A673 (cell line): ENCODE data around the gene CBX4. TPM values are rescaled to one million over a fixed set of nuclear protein-coding genes. Genes with fewer than 3 reads are reported as not detected.

ENCODE experiments used
- BruUV-seq: library from RNA; stranded (reverse); fragments of 400-500 nt; replicated peaks from 2 replicates; lab custom pipeline; 2021; lab: Mats Ljungman, UMichigan
- CTCF ChIA-PET: fragments of 300-600 bp; sonication (Branson Sonifier 250); formaldehyde crosslinking; loops from one replicate; lab custom pipeline; 2022; ENCODE audit warnings: antibody characterized with exemption; lab: Charles Lee
- POLR2A ChIA-PET: fragments of 300-600 bp; sonication (Branson Sonifier 250); formaldehyde crosslinking; loops from one replicate; lab custom pipeline; 2022; ENCODE audit warnings: antibody characterized with exemption; ENCODE audit not compliant: low non-redundant PET; lab: Charles Lee
- DNase-seq: peaks from one replicate; pipeline ENCODE4 v3.0.0-alpha.2; 2015; ENCODE audit warnings: low spot score
- H3K27ac ChIP-seq: fragments of 200-600 bp; sonication (generic); 2 replicates; pipeline ENCODE4 v1.5.1; 2016; ENCODE audit warnings: mixed run types, low read depth, mild to moderate bottlenecking, mixed read lengths, antibody characterized with exemption, low read length; ENCODE audit not compliant: poor library complexity, severe bottlenecking
- H3K27me3 ChIP-seq: fragments of 200-600 bp; sonication (generic); replicated peaks from 2 replicates; pipeline ENCODE4 v1.6.1; 2017; ENCODE audit warnings: mixed run types, low read depth, mild to moderate bottlenecking, mixed read lengths, antibody characterized with exemption, low read length; ENCODE audit not compliant: insufficient read depth, poor library complexity
- H3K36me3 ChIP-seq: fragments of 200-600 bp; sonication (generic); 2 replicates; pipeline ENCODE4 v1.6.1; 2016; ENCODE audit warnings: mixed run types, mild to moderate bottlenecking, mixed read lengths, antibody characterized with exemption, low read length; ENCODE audit not compliant: insufficient read depth, poor library complexity, severe bottlenecking
- H3K4me1 ChIP-seq: fragments of 200-600 bp; sonication (generic); 2 replicates; pipeline ENCODE4 v1.6.1; 2017; ENCODE audit warnings: mixed run types, mild to moderate bottlenecking, mixed read lengths, antibody characterized with exemption, low read length; ENCODE audit not compliant: insufficient read depth, poor library complexity, severe bottlenecking
- H3K4me3 ChIP-seq: fragments of 200-600 bp; sonication (generic); 2 replicates; pipeline ENCODE4 v1.5.1; 2016; ENCODE audit warnings: low read depth, mixed run types, mild to moderate bottlenecking, mixed read lengths, low read length; ENCODE audit not compliant: poor library complexity, severe bottlenecking
- H3K9me3 ChIP-seq: fragments of 200-600 bp; sonication (generic); 2 replicates; pipeline ENCODE4 v1.6.1; 2016; ENCODE audit warnings: mixed run types, low read depth, mild to moderate bottlenecking, mixed read lengths, antibody characterized with exemption, low read length; ENCODE audit not compliant: poor library complexity, severe bottlenecking
- EZH2 ChIP-seq: fragments of 200-600 bp; sonication (generic); IDR thresholded peaks from 2 replicates; pipeline ENCODE4 v1.6.1; 2017; ENCODE audit warnings: borderline replicate concordance, low read depth, mild to moderate bottlenecking, mixed read lengths, antibody characterized with exemption, low read length; ENCODE audit not compliant: poor library complexity, severe bottlenecking
- intact Hi-C: fragments of 100-400 bp; cut with micrococcal nuclease; formaldehyde crosslinking; loops from one replicate; pipeline ENCODE4 v1.10.0; 2022; ENCODE audit not compliant: unreplicated experiment
- total RNA-seq: library from RNA; stranded (reverse); gene quantifications from 2 replicates; pipeline ENCODE4 v1.2.3, GENCODE V29; 2021
- TF ChIP-seq, protein P1 (sequence below): fragments of 300-800, 200-600 bp; sonication (generic); conservative IDR thresholded peaks from 2 replicates; pipeline ENCODE4 v1.5.1; 2017; ENCODE audit warnings: low read depth, mild to moderate bottlenecking, antibody characterized with exemption, low read length, moderate library complexity, mixed read lengths

The CBX4 gene
- total RNA-seq, 1 experiment from 2014 or later: 42.6 TPM

DNA sequence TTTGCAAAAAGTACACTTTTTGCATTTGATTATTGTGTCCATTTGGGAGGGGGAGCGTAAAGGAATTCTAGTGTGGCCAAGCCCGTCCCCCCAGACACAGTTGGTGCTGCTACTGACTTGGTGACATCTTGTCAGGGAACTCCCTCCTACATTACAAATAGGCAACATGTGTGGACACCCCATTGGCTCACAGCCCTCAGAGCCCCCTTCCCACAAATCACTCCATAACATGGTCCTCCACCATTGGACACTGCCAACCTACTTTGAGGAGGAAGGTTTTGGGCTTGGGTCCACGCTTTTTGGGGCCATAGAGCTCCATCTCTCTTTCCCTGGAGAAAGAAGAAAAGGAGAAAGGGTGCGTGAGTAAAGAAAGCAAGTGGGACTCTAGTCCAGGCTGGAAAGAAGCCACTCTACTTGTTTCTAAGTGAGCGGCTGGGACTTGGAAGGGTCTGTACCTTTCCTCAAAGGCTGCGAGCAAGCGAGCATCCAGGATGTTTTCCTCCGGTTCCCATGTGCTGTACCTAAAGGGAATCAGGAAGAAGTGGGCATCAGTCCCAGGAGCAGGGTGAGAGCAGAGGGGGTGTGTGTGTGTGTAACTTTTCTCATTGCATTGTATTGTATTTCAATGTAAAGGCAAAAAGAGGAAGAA lies 43.3 kb downstream of the CBX4 start:
- peaks cover 11% of the 10 kb centered on the region for H3K27me3 ChIP-seq
- TF ChIP-seq EZH2: no peak
- TF ChIP-seq, protein P1, sequence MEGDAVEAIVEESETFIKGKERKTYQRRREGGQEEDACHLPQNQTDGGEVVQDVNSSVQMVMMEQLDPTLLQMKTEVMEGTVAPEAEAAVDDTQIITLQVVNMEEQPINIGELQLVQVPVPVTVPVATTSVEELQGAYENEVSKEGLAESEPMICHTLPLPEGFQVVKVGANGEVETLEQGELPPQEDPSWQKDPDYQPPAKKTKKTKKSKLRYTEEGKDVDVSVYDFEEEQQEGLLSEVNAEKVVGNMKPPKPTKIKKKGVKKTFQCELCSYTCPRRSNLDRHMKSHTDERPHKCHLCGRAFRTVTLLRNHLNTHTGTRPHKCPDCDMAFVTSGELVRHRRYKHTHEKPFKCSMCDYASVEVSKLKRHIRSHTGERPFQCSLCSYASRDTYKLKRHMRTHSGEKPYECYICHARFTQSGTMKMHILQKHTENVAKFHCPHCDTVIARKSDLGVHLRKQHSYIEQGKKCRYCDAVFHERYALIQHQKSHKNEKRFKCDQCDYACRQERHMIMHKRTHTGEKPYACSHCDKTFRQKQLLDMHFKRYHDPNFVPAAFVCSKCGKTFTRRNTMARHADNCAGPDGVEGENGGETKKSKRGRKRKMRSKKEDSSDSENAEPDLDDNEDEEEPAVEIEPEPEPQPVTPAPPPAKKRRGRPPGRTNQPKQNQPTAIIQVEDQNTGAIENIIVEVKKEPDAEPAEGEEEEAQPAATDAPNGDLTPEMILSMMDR: no peak
- ChIA-PET CTCF (no interaction called here), POLR2A (no interaction called here)
- BruUV-seq: TSS peak; percentile 93
- DNase-seq: no peak
- H3K4me1 ChIP-seq: peaks cover 65% of the 10 kb centered on the region
- intact Hi-C loops: no loop called here
- no peaks in the 10 kb centered on the region for H3K9me3 ChIP-seq
- peaks cover 15% of the 10 kb centered on the region for H3K36me3 ChIP-seq
- H3K4me3 ChIP-seq: peak overlapping the region; percentile 88
- H3K27ac ChIP-seq: peak overlapping the region; percentile 94

DNA sequence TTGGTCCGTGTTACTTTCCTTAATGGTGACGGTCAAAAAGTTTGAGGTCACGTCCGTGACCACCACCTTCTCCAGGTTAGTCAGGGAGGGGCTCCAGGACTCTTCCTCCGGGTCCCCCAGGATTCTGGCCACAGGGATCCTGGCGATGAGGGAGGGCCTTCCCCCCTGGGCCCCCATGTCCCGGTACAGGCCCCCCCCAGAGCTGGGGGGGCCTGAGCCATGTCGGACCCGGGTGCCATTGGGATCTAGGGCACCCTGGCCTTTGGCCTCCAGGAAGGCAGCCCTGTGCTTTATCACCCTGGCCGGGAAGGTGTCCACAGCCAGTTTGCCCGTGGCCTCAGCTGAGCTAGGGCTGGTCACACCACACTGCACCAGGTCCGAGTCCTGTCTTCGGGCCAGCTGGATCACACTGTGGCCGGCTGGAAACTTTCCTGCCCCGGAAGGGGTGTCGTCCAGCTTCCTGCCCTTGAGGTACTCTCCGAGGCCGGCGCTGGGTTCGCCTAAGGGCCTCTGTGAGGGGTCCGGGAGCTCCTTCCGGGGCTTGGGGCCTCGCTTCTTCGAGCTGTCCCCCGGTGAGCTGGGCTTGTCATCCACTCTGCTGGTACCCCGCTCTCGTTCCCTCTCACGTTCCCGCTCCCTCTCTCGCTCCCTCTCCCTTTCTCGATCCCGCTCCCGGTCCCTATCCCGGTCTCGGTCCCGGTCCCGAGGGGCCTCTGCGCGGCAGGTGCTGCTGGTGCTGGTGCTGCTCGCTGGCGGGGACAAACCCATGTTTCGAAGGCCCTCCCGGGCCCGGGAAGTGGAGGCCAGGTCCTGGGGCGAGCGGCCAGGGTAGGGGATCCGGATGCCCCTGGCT lies 44.4 kb downstream of the CBX4 start:
- intact Hi-C loops: loop anchor here (5.0 kb wide), 3 partner anchors 42 to 197 kb away; partner anchors contain the start of gene CBX4
- peaks cover 66% of the 10 kb centered on the region for H3K4me1 ChIP-seq
- no peak overlapping the region for H3K4me3 ChIP-seq
- CTCF ChIA-PET: no interaction called here
- no TSS peak for BruUV-seq
- H3K27ac ChIP-seq: peak overlapping the region; percentile 25
- TF ChIP-seq EZH2: no peak
- TF ChIP-seq, protein P1: no peak
- POLR2A ChIA-PET: no interaction called here
- H3K9me3 ChIP-seq: no peaks in the 10 kb centered on the region
- H3K27me3 ChIP-seq: peaks cover 21% of the 10 kb centered on the region
- no peak for DNase-seq
- peaks cover 15% of the 10 kb centered on the region for H3K36me3 ChIP-seq

DNA sequence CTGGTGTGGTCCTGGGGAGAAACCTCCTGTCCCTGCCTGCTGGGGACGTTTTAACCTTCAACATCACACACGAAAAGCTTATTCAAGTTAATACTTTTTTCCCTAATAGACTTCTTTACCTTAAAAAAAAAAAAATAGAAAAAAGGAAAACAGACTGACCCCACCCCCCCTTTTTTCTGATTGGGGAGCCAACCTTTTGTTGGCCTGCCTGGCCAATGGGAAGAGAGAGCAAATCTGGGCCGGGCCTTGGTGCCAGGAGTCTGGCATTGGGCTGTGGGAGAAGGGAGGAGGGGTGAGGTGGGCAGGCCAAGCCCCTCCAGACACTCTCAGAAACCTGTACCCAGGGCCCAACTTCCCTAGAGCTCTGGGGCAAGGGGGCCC lies 45.3 kb downstream of the CBX4 start:
- peak; percentile 80 for DNase-seq
- ChIA-PET POLR2A (no interaction called here), CTCF (interaction anchor here (1.1 kb wide), 1 partner anchor 52 kb away, joined by 3 read pairs; no protein-coding TSS in a partner anchor)
- peaks cover 65% of the 10 kb centered on the region for H3K4me1 ChIP-seq
- TF ChIP-seq, protein P1: no peak
- no peak for TF ChIP-seq EZH2
- H3K36me3 ChIP-seq: peaks cover 15% of the 10 kb centered on the region
- peak overlapping the region; percentile 42 for H3K4me3 ChIP-seq
- H3K27me3 ChIP-seq: peaks cover 22% of the 10 kb centered on the region
- no peaks in the 10 kb centered on the region for H3K9me3 ChIP-seq
- peak overlapping the region; percentile 76 for H3K27ac ChIP-seq
- intact Hi-C loops: loop anchor here (5.0 kb wide), 3 partner anchors 43 to 198 kb away; partner anchors contain the start of gene CBX4
- BruUV-seq: no TSS peak
